ENCODE results near the gene CCM2.

Gene CCM2

GRCh38 chr7:45036317-45036716 lies 36.3 kb downstream of the CCM2 start:
- DNase-seq, result no peak

- DNase-seq, result peak in 1 of 2 experiments; percentile 18
Observed at GRCh38 chr7:45036796-45037195, 36.8 kb downstream of the CCM2 start.

- DNase-seq, result no peak
Observed at GRCh38 chr7:45037876-45038275, 37.9 kb downstream of the CCM2 start.

GRCh38 chr7:45039106-45039505 lies 39.1 kb downstream of the CCM2 start:
- no peak for DNase-seq

GRCh38 chr7:45044338-45044737 lies 44.3 kb downstream of the CCM2 start:
- no peak for DNase-seq

GRCh38 chr7:45048748-45049147 lies 48.7 kb downstream of the CCM2 start:
- no peak for DNase-seq

- no peak for DNase-seq
Observed at GRCh38 chr7:45050198-45050597, 50.2 kb downstream of the CCM2 start.

- DNase-seq, result no peak
Observed at GRCh38 chr7:45052011-45052410, 52.0 kb downstream of the CCM2 start.

GRCh38 chr7:45053401-45053800 lies 53.4 kb downstream of the CCM2 start:
- no peak for DNase-seq

- no peak for DNase-seq
Observed at GRCh38 chr7:45053941-45054340, 53.9 kb downstream of the CCM2 start.

GRCh38 chr7:45054442-45054841 lies 54.4 kb downstream of the CCM2 start:
- no peak for DNase-seq

GRCh38 chr7:45055016-45055415 lies 55.0 kb downstream of the CCM2 start:
- DNase-seq, result no peak

- no peak for DNase-seq
Observed at GRCh38 chr7:45055594-45056219, 55.7 kb downstream of the CCM2 start.

- DNase-seq, result no peak
Observed at GRCh38 chr7:45057878-45058277, 57.9 kb downstream of the CCM2 start.

- DNase-seq, result no peak
Observed at GRCh38 chr7:45060295-45060694, 60.3 kb downstream of the CCM2 start.

GRCh38 chr7:45061352-45061751 lies 61.4 kb downstream of the CCM2 start:
- DNase-seq, result no peak

GRCh38 chr7:45061806-45062425 lies 61.9 kb downstream of the CCM2 start:
- no peak for DNase-seq

GRCh38 chr7:45064047-45064725 lies 64.2 kb downstream of the CCM2 start:
- DNase-seq, result no peak

- no peak for DNase-seq
Observed at GRCh38 chr7:45065031-45065995, 65.3 kb downstream of the CCM2 start.

GRCh38 chr7:45066409-45066808 lies 66.4 kb downstream of the CCM2 start:
- DNase-seq, result no peak

- DNase-seq, result no peak
Observed at GRCh38 chr7:45067582-45067981, 67.6 kb downstream of the CCM2 start.

- no peak for DNase-seq
Observed at GRCh38 chr7:45068236-45069023, 68.4 kb downstream of the CCM2 start.

Data from stimulated activated CD4-positive, alpha-beta T cell treated with anti-CD3 and anti-CD28 coated beads, Interleukin-4, amount 100 ng/mL, for 4 hours (primary cell).